GM10248 (cell line): Measurements from ENCODE around the gene CD7.

ENCODE experiments used
- CTCF ChIA-PET: fragments of 300-600 bp; sonication (Branson Sonifier 250); formaldehyde crosslinking; extraction: SDS; loops from one replicate; lab custom pipeline; 2021; ENCODE audit warnings: antibody characterized with exemption; lab: Yijun Ruan, JAX
- POLR2A ChIA-PET: fragments of 350-650 bp; sonication (Branson Sonifier 250); formaldehyde crosslinking; extraction: SDS; loops from one replicate; lab custom pipeline; 2020; ENCODE audit warnings: antibody characterized with exemption; lab: Yijun Ruan, JAX
- DNase-seq: peaks from one replicate; pipeline ENCODE4 v3.0.0; 2012; ENCODE audit errors: extremely low spot score
- CTCF ChIP-seq: IDR thresholded peaks from 2 replicates; pipeline ENCODE4 v1.5.1; 2012; ENCODE audit warnings: mild to moderate bottlenecking, low read depth; ENCODE audit errors: extremely low read depth, missing control alignments, control extremely low read depth

Gene CD7

GRCh38 chr17:82332669-82333278 is 15.4 kb upstream of the CD7 start:
- ChIA-PET POLR2A (interaction anchor here (0.5 kb wide), 1 partner anchor 37 kb away, joined by 4 read pairs; no protein-coding TSS in a partner anchor), CTCF (interaction anchor here (0.8 to 1.5 kb wide), 3 partner anchors 11 to 18 kb away, joined by 3 to 4 read pairs (median 4); no protein-coding TSS in a partner anchor)
- TF ChIP-seq CTCF, result no peak
- no peak for DNase-seq

GRCh38 chr17:82331345-82331939 is 14.0 kb upstream of the CD7 start:
- no peak for TF ChIP-seq CTCF
- CTCF ChIA-PET, result no interaction called here
- no peak for DNase-seq
- POLR2A ChIA-PET, result no interaction called here

GRCh38 chr17:82330322-82331239 is 13.2 kb upstream of the CD7 start:
- no peak for TF ChIP-seq CTCF
- CTCF ChIA-PET, result interaction anchor here (1.1 to 1.7 kb wide), 2 partner anchors 8 to 35 kb away, joined by 3 read pairs; no protein-coding TSS in a partner anchor
- POLR2A ChIA-PET, result no interaction called here
- no peak for DNase-seq

- DNase-seq, result no peak
- ChIA-PET POLR2A (no interaction called here), CTCF (interaction anchor here (1.1 to 1.7 kb wide), 2 partner anchors 8 to 36 kb away, joined by 3 read pairs; no protein-coding TSS in a partner anchor)
- TF ChIP-seq CTCF, result no peak
Observed at GRCh38 chr17:82329683-82330321, 12.4 kb upstream of the CD7 start.

- no peak for TF ChIP-seq CTCF
- POLR2A ChIA-PET, result no interaction called here
- DNase-seq, result no peak
- CTCF ChIA-PET, result interaction anchor here (1.7 kb wide), 1 partner anchor 7 kb away, joined by 3 read pairs; no protein-coding TSS in a partner anchor
Observed at GRCh38 chr17:82328994-82329507, 11.6 kb upstream of the CD7 start.
